H1 (cell line): ENCODE results near the gene CRLF3. TPM values are rescaled to one million over a fixed set of nuclear protein-coding genes. Genes with fewer than 3 reads are reported as not detected.

Experiments
- CTCF ChIA-PET: fragments of 300-600 bp; sonication (Branson Sonifier 250); formaldehyde crosslinking; loops from one replicate; lab custom pipeline; 2021; ENCODE audit not compliant: partially characterized antibody; lab: Charles Lee
- POLR2A ChIA-PET: fragments of 300-600 bp; sonication (Branson Sonifier 250); formaldehyde crosslinking; loops from one replicate; lab custom pipeline; 2021; ENCODE audit warnings: inconsistent platforms; ENCODE audit not compliant: partially characterized antibody; lab: Charles Lee
- DNase-seq, 2 experiments: peaks; one replicate each; pipeline versions ENCODE4 v3.0.0 to v3.0.0-alpha.2; 2010 to 2022; ENCODE audit warnings: low spot score in 2 of 2, low read depth in 1 of 2, mixed read lengths in 1 of 2
- FAIRE-seq: peaks from 2 replicates; lab custom pipeline; 2011; peaks lifted over from hg19 to GRCh38; lab: Jason Lieb, UNC
- H2AFZ ChIP-seq: 2 replicates; pipeline ENCODE4 v1.8.1; 2012; ENCODE audit warnings: low read length, inconsistent platforms
- H2AK5ac ChIP-seq: 2 replicates; pipeline ENCODE4 v1.6.1; 2013; ENCODE audit warnings: low read depth, low read length
- H2BK120ac ChIP-seq: replicated peaks from 2 replicates; pipeline ENCODE3; 2013; ENCODE audit warnings: low read depth, low read length, inconsistent platforms
- H2BK12ac ChIP-seq: 2 replicates; pipeline ENCODE4 v1.6.1; 2013; ENCODE audit warnings: low read depth, low read length
- H2BK15ac ChIP-seq: 2 replicates; pipeline ENCODE4 v1.6.1; 2013; ENCODE audit warnings: low read length
- H2BK20ac ChIP-seq: 2 replicates; pipeline ENCODE4 v1.6.1; 2013; ENCODE audit warnings: low read length
- H2BK5ac ChIP-seq: 2 replicates; pipeline ENCODE4 v1.6.1; 2013; ENCODE audit warnings: low read depth, low read length
- H3K14ac ChIP-seq: 2 replicates; pipeline ENCODE4 v1.6.1; 2013; ENCODE audit warnings: inconsistent platforms; ENCODE audit not compliant: insufficient read length
- H3K18ac ChIP-seq: 2 replicates; pipeline ENCODE4 v1.6.1; 2013; ENCODE audit warnings: low read length; ENCODE audit errors: extremely low read depth
- H3K23ac ChIP-seq: 2 replicates; pipeline ENCODE4 v1.6.1; 2013; ENCODE audit warnings: inconsistent platforms; ENCODE audit not compliant: insufficient read length
- H3K23me2 ChIP-seq: 2 replicates; pipeline ENCODE4 v1.6.1; 2013; ENCODE audit warnings: low read depth, low read length
- H3K27ac ChIP-seq: 2 replicates; pipeline ENCODE4 v1.6.1; 2011; ENCODE audit warnings: low read depth, low read length, inconsistent platforms
- H3K27me3 ChIP-seq, 4 experiments: replicated peaks in 1 of 4; 1 replicate in 1 of 4; 2 replicates in 3 of 4; pipeline versions ENCODE4 v1.6.1 to v1.8.1; 2011 to 2013; ENCODE audit warnings: low read length in 3 of 4, mild to moderate bottlenecking in 3 of 4, inconsistent platforms in 2 of 4, mixed read lengths in 2 of 4, moderate library complexity in 1 of 4; ENCODE audit not compliant: control insufficient read depth in 3 of 4, insufficient read depth in 3 of 4; ENCODE audit errors: extremely low read depth in 1 of 4
- H3K36me3 ChIP-seq, 4 experiments: 2 replicates each; pipeline versions ENCODE4 v1.6.1 to v1.8.1; 2011 to 2013; ENCODE audit warnings: mild to moderate bottlenecking in 4 of 4, low read length in 3 of 4, moderate library complexity in 2 of 4, control low read depth in 1 of 4, inconsistent platforms in 1 of 4; ENCODE audit not compliant: insufficient read depth in 4 of 4, control insufficient read depth in 2 of 4
- H3K4ac ChIP-seq: replicated peaks from 2 replicates; pipeline ENCODE3; 2013; ENCODE audit warnings: low read length, low read depth, mixed read lengths, inconsistent platforms; ENCODE audit not compliant: insufficient read length
- H3K4me1 ChIP-seq, 4 experiments: replicated peaks in 1 of 4; 1 replicate in 1 of 4; 2 replicates in 3 of 4; pipeline versions ENCODE4 v1.6.1 to v1.8.1; 2011 to 2013; ENCODE audit warnings: low read length in 3 of 4, inconsistent platforms in 2 of 4, mixed read lengths in 1 of 4; ENCODE audit not compliant: insufficient read depth in 4 of 4, control insufficient read depth in 3 of 4
- H3K4me2 ChIP-seq, 2 experiments: 2 replicates each; pipeline versions ENCODE4 v1.6.1 to v1.8.1; 2011 to 2013; ENCODE audit warnings: low read depth in 2 of 2, low read length in 2 of 2, control low read depth in 1 of 2, inconsistent platforms in 1 of 2, mild to moderate bottlenecking in 1 of 2; ENCODE audit not compliant: insufficient read depth in 1 of 2
- H3K4me3 ChIP-seq, 4 experiments: fragments of 200-600, 300-600 bp in 1 of 4; sonication (generic), shearing (Covaris generic), sonication (Bioruptor Twin) in 1 of 4; 2 replicates each; pipeline versions ENCODE4 v1.5.1 to v1.8.1; 2011 to 2016; ENCODE audit warnings: low read length in 4 of 4, low read depth in 3 of 4, control low read depth in 2 of 4, inconsistent platforms in 2 of 4, mild to moderate bottlenecking in 2 of 4, mixed read lengths in 1 of 4, moderate library complexity in 1 of 4; ENCODE audit not compliant: insufficient read depth in 2 of 4; ENCODE audit errors: extremely low read depth in 1 of 4
- H3K56ac ChIP-seq: replicated peaks from 2 replicates; pipeline ENCODE3; 2013; ENCODE audit warnings: low read depth, mild to moderate bottlenecking, mixed read lengths, low read length, inconsistent platforms; ENCODE audit not compliant: insufficient read length
- H3K79me1 ChIP-seq: 2 replicates; pipeline ENCODE4 v1.6.1; 2013; ENCODE audit warnings: low read depth, low read length, control low read depth
- H3K79me2 ChIP-seq, 2 experiments: 2 replicates each; pipeline versions ENCODE4 v1.6.1 to v1.8.1; 2012 to 2013; ENCODE audit warnings: low read length in 2 of 2, mild to moderate bottlenecking in 2 of 2, inconsistent platforms in 1 of 2; ENCODE audit not compliant: insufficient read depth in 2 of 2, control insufficient read depth in 1 of 2
- H3K9ac ChIP-seq, 4 experiments: replicated peaks in 1 of 4; 1 replicate in 1 of 4; 2 replicates in 3 of 4; pipeline versions ENCODE4 v1.6.1 to v1.8.1; 2011 to 2013; ENCODE audit warnings: low read depth in 3 of 4, low read length in 3 of 4, control low read depth in 2 of 4, mild to moderate bottlenecking in 2 of 4, moderate library complexity in 2 of 4, inconsistent platforms in 1 of 4; ENCODE audit errors: extremely low read depth in 1 of 4
- H3K9me3 ChIP-seq, 2 experiments: 2 replicates each; pipeline versions ENCODE4 v1.6.1 to v1.8.1; 2012 to 2013; ENCODE audit warnings: mild to moderate bottlenecking in 2 of 2, moderate library complexity in 2 of 2, control low read depth in 1 of 2, inconsistent platforms in 1 of 2, low read depth in 1 of 2, low read length in 1 of 2, mixed read lengths in 1 of 2; ENCODE audit not compliant: insufficient read depth in 2 of 2
- H4K20me1 ChIP-seq, 2 experiments: replicated peaks in 1 of 2; 2 replicates each; pipeline versions ENCODE3 to v1.8.1; 2011 to 2013; ENCODE audit warnings: inconsistent platforms in 2 of 2, low read length in 2 of 2, mild to moderate bottlenecking in 1 of 2; ENCODE audit not compliant: insufficient read depth in 2 of 2, control insufficient read depth in 1 of 2
- H4K5ac ChIP-seq: 2 replicates; pipeline ENCODE4 v1.6.1; 2013; ENCODE audit warnings: low read length, low read depth, mixed read lengths, inconsistent platforms; ENCODE audit not compliant: insufficient read length
- H4K8ac ChIP-seq: 2 replicates; pipeline ENCODE4 v1.8.0; 2013; ENCODE audit warnings: mild to moderate bottlenecking, moderate library complexity, low read length, inconsistent platforms; ENCODE audit not compliant: insufficient read depth; ENCODE audit errors: extremely low read depth
- H4K91ac ChIP-seq: replicated peaks from 2 replicates; pipeline ENCODE3; 2013; ENCODE audit warnings: low read length, mixed read lengths, inconsistent platforms; ENCODE audit not compliant: insufficient read length
- KDM1A ChIP-seq: fragments of 200-600, 300-600 bp; sonication (generic); IDR thresholded peaks from 2 replicates; pipeline ENCODE4 v1.7.1; 2016; ENCODE audit warnings: mild to moderate bottlenecking, low read length, borderline replicate concordance
- NRF1 ChIP-seq: IDR thresholded peaks from 2 replicates; pipeline ENCODE4 v1.6.1; 2011; ENCODE audit warnings: mild to moderate bottlenecking, low read depth, low read length, improper control_type of control experiment
- RAD21 ChIP-seq, 2 experiments: IDR thresholded peaks in 1 of 2; conservative IDR thresholded peaks in 1 of 2; 2 replicates each; pipeline ENCODE4 v1.6.1; 2011; ENCODE audit warnings: low read depth in 2 of 2, low read length in 2 of 2, improper control_type of control experiment in 1 of 2, inconsistent platforms in 1 of 2, mild to moderate bottlenecking in 1 of 2, moderate library complexity in 1 of 2
- SP1 ChIP-seq: IDR thresholded peaks from 2 replicates; pipeline ENCODE4 v1.6.1; 2011; ENCODE audit warnings: low read depth, low read length
- SP4 ChIP-seq: IDR thresholded peaks from 2 replicates; pipeline ENCODE4 v1.6.1; 2012; ENCODE audit warnings: low read length, inconsistent platforms
- SUZ12 ChIP-seq: fragments of 200-600 bp; sonication (generic); IDR thresholded peaks from 2 replicates; pipeline ENCODE4 v1.6.1; 2012; ENCODE audit warnings: mild to moderate bottlenecking, inconsistent platforms, low read length, moderate library complexity, mixed read lengths
- WGBS, 2 experiments: shearing (Covaris generic) in 1 of 2; methylation state at CpG; one replicate each; pipeline versions ENCODE4 v1.1.6 to v1.1.7; 2013 to 2015; ENCODE audit warnings: low lambda C conversion rate in 2 of 2, mixed read lengths in 2 of 2, inconsistent platforms in 1 of 2, low coverage in 1 of 2, missing lambda C conversion rate in 1 of 2; ENCODE audit not compliant: insufficient replicate concordance in 2 of 2, insufficient coverage in 1 of 2, insufficient read length in 1 of 2; ENCODE audit errors: extremely low coverage in 1 of 2, missing lambda C conversion rate in 1 of 2; 5-methylcytosine and 5-hydroxymethylcytosine counted together
- polyA plus RNA-seq, 7 experiments: library from polyadenylated mRNA; depleted of rRNA in 3 of 7; stranded (reverse) in 5 of 7; unstranded in 2 of 7; fragments of >200 nt in 5 of 7; fragments of 200-250 nt in 2 of 7; gene quantifications; 1 replicate in 5 of 7; 2 replicates in 1 of 7; 4 replicates in 1 of 7; pipeline versions ENCODE4 v1.2.1 to v1.2.3, GENCODE V29; 2011 to 2013; ENCODE audit warnings: missing spikeins in 2 of 7, mixed read lengths in 2 of 7
- total RNA-seq: library from RNA; stranded (reverse); fragmentation: NEBNext Ultra II Directional; extraction: Animal tissue kit (Norgen Biotek cat#: 25700); gene quantifications from 2 replicates; pipeline ENCODE4 v1.2.1, GENCODE V29; 2021
- TF ChIP-seq, protein P1 (sequence below): IDR thresholded peaks from 2 replicates; pipeline ENCODE4 v1.6.1; 2012; ENCODE audit warnings: inconsistent platforms

The CRLF3 gene
- total and polyA plus RNA-seq, 2 of the 8 experiments (the other 6 are each of a cell fraction or from before 2014, with no cell fraction given), result 12.7 to 22.7 TPM

DNA sequence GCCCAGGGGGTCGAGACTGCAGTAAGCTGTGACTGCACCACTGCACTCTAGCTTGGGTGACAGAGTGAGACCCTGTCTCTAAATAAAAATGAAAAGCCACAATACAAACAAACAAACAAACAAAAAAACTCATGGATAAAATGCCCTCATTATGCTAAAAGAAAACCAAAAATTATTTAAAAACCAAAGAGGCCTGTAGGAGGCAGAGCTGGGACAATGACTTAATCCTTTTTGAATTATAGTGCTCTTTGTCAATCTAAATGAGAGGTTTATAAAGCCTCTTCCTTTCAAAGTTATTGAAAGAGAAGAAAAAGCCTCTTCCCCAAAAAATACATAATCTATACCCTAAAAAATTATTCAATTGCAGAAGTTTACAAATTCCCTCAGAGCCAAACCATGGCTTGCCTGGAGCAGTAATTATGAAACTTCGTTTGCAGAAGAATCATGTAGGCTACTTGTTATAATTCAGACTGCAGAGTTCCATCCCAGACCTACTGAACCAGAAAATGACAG, 18.5 kb downstream of the CRLF3 start:
- TF ChIP-seq RAD21 (IDR thresholded peaks at IDR 0.05 in 1 of 2, conservative IDR thresholded peaks at IDR 0.05 in 1 of 2; ENCODE audit: low read depth in 2 of 2, low read length in 2 of 2) (no peak), KDM1A (no peak), SP4 (no peak), SP1 (no peak), SUZ12 (no peak), NRF1 (no peak)
- TF ChIP-seq, protein P1, sequence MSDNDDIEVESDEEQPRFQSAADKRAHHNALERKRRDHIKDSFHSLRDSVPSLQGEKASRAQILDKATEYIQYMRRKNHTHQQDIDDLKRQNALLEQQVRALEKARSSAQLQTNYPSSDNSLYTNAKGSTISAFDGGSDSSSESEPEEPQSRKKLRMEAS, result no peak
- TF ChIP-seq, all 59 proteins: peak for 0
- POLR2A ChIA-PET, result interaction anchor here (1.6 kb wide), 1 partner anchor 14 kb away, joined by 8 read pairs; no protein-coding TSS in a partner anchor
- Histone ChIP-seq H2BK5ac (no peak overlapping the region), H2BK15ac (no peak overlapping the region), H3K9ac (no peak overlapping the region), H3K4ac (no peak overlapping the region), H2AK5ac (no peak overlapping the region), H3K4me1 (peaks cover 0 to 2% (median under 1%) of the 10 kb centered on the region in 4 experiments; a peak in 1 of 7 replicates), H2AFZ (no peak overlapping the region), H4K5ac (no peak overlapping the region), H3K79me2 (peaks cover 0 to 31% of the 10 kb centered on the region in 2 experiments; a peak in 2 of 4 replicates), H3K27ac (no peak overlapping the region), H4K8ac (no peak overlapping the region), H3K14ac (no peak overlapping the region), H2BK120ac (no peak overlapping the region), H3K27me3 (no peaks in the 10 kb centered on the region), H4K91ac (no peak overlapping the region), H4K20me1 (peaks cover 0 to 3% of the 10 kb centered on the region in 2 experiments), H3K18ac (no peak overlapping the region), H3K56ac (no peak overlapping the region), H3K79me1 (no peaks in the 10 kb centered on the region; the same call in 1 of the 2 replicates), H3K4me2 (no peak overlapping the region), H3K23ac (no peak overlapping the region), H2BK12ac (no peak overlapping the region), H3K4me3 (no peak overlapping the region), H2BK20ac (no peak overlapping the region), H3K36me3 (peaks cover 4 to 32% (median 18%) of the 10 kb centered on the region in 4 experiments; a peak in 7 of 8 replicates), H3K9me3 (no peaks in the 10 kb centered on the region), H3K23me2 (no peaks in the 10 kb centered on the region)
- FAIRE-seq, result no peak
- WGBS, 2 experiments, result 89% methylated on average over 2 of the region's 2 CpGs; no CpG with 5 or more reads in 1 of the 2 experiments
- no peak for DNase-seq
- CTCF ChIA-PET, result interaction anchor here (0.7 to 1.6 kb wide), 5 partner anchors 12 to 357 kb away, joined by 3 to 8 read pairs (median 3); partner anchors contain the start of gene CRLF3
